ENCODE measurements around the gene SOX18.

The SOX18 gene

DNA sequence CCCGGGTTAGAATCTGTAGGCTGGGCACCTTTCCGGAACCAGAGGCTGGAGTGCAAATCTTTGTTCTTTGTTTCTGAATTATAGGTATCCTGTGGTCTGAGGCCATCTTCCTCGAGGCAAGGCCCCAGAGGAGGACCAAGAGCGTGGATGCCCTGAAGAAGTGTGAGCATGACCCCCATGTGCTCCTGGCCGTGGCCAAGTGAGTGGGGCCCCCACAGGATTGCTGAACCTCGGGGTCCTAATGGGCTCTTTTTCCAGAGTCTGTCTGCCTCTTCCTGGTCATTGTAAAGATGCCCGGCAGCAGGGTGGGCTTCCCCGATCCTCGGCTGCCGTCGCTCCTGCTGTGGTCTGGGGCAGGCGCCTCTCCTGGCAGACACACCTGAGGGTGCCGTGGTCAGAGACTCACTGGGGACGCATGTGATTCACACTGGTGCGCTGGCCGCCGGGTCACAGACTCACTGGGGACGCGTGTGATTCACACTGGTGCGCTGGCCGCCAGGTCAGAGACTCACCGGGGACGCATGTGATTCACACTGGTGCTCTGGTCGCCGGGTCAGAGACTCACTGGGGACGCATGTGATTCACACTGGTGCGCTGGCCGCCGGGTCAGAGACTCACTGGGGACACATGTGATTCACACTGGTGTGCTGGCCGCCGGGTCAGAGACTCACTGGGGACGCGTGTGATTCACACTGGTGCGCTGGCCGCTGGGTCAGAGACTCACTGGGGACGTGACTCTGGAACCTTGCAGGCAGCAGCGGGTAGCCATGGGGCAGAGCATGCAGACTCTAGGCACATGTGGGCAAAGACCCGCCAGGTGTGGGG lies 19.9 kb downstream of the SOX18 start:
- H3K4me3 ChIP-seq (ENCODE audit: low read depth, low read length), result no peak overlapping the region
- H3K27me3 ChIP-seq (ENCODE audit: control insufficient read depth, insufficient read depth, low read length), result no peaks in the 10 kb centered on the region
- no peak overlapping the region for H3K9ac ChIP-seq (ENCODE audit: low read depth, low read length)
- no peaks in the 10 kb centered on the region for H3K9me3 ChIP-seq (ENCODE audit: control insufficient read depth, insufficient read depth, low read length)
- H3K36me3 ChIP-seq (ENCODE audit: control insufficient read depth, insufficient read depth, low read length), result peaks cover 71% of the 10 kb centered on the region
- H3K4me1 ChIP-seq (ENCODE audit: control insufficient read depth, insufficient read depth, low read length), result no peaks in the 10 kb centered on the region

DNA sequence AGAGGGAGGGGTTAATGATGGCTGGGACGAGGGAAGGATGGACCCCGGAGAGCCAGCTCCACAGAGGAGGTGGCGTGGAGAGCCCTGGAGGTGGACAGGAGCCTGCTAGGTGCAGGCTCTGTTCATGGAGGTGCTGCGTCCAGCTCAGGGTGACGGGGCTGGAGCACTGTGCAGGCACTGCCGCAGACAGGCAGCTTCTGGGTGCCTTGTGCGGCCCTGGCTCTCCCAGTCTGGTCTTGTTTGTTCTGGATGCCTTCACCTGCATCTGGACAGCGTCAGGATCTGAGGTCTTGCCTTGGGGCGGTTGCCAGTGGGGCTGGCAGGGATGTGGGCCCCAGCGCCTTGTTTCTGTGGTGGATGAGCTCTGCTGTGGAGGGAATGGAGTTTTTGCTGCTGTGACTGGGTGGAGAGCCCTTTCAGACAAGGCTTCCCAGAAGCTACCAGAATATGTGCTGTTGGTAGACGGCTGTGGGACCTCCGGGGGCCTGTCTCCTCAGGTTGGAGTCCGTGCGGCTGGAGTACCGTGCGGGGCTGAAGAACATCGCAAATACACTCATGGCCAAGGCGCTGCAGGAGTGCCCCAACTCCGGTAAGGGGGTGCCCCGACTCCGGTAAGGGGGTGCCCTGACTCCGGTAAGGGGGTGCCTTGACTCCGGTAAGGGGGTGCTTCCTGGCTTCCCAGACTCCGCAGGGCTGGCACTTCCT lies 21.3 kb downstream of the SOX18 start:
- H3K4me1 ChIP-seq (ENCODE audit: control insufficient read depth, insufficient read depth, low read length), result no peaks in the 10 kb centered on the region
- H3K4me3 ChIP-seq (ENCODE audit: low read depth, low read length), result no peak overlapping the region
- H3K9ac ChIP-seq (ENCODE audit: low read depth, low read length), result no peak overlapping the region
- H3K36me3 ChIP-seq (ENCODE audit: control insufficient read depth, insufficient read depth, low read length), result peaks cover 65% of the 10 kb centered on the region
- H3K9me3 ChIP-seq (ENCODE audit: control insufficient read depth, insufficient read depth, low read length), result no peaks in the 10 kb centered on the region
- H3K27me3 ChIP-seq (ENCODE audit: control insufficient read depth, insufficient read depth, low read length), result no peaks in the 10 kb centered on the region

DNA sequence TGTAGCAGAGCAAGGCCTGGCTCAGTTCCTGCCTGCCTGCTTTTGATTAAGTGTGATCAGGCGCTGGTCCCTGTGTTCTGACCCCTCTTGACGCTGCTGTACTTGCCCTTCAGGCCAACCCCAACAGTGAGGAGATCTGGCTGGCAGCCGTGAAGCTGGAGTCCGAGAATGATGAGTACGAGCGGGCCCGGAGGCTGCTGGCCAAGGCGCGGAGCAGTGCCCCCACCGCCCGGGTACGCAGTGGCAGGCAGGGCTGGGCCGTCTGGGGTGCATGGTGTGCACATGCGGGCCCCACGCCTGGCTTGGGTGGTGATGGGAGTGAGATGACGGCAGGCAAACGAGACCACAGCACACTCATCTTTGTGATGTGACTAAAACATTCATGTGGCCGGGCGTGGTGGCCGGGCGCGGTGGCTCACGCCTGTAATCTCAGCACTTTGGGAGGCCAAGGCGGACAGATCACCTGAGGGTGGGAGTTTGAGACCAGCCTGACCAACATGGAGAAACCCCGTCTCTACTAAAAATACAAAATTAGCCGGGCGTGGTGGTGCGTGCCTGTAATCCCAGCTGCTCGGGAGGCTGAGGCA lies 23.5 kb downstream of the SOX18 start:
- Histone ChIP-seq H3K36me3 (ENCODE audit: control insufficient read depth, insufficient read depth, low read length) (peaks cover 64% of the 10 kb centered on the region), H3K4me3 (ENCODE audit: low read depth, low read length) (no peak overlapping the region), H3K4me1 (ENCODE audit: control insufficient read depth, insufficient read depth, low read length) (no peaks in the 10 kb centered on the region), H3K27me3 (ENCODE audit: control insufficient read depth, insufficient read depth, low read length) (no peaks in the 10 kb centered on the region), H3K9me3 (ENCODE audit: control insufficient read depth, insufficient read depth, low read length) (no peaks in the 10 kb centered on the region), H3K9ac (ENCODE audit: low read depth, low read length) (no peak overlapping the region)

DNA sequence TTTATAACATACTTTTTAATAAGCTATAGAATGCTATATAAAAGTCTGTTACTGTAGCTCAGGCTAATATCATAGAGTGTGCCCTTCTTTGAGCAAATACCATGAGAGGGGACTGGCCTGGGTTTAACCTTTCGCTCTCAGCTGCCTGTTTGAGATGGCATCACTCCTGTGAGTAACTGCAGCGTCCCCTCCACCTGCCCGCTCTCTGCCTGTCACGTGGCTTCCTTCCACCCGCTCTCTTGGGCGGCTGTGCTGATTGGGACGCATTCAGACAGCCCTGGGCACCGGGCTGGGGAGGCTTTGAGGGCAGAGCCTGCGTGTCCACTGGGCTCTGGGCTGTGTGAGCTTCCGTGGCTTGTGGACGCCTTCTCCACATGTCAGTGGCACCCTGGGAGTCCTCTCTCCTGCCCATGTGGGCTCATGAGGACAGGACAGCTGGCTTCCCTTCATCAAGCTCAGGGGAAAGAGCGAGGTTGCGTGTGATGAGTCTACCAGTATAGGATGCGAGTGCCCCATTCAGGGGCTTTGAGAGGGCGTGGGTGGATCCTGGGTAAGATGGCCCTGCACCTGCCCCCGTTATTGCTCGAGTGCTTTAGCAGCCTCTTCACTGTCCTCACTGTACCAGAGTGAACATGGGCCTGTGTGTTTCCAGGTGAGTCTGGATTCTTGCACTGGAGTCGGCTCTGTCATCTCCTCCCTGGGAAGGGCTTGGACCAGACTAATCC lies 24.2 kb downstream of the SOX18 start:
- Histone ChIP-seq H3K9me3 (ENCODE audit: control insufficient read depth, insufficient read depth, low read length) (no peaks in the 10 kb centered on the region), H3K9ac (ENCODE audit: low read depth, low read length) (no peak overlapping the region), H3K27me3 (ENCODE audit: control insufficient read depth, insufficient read depth, low read length) (no peaks in the 10 kb centered on the region), H3K36me3 (ENCODE audit: control insufficient read depth, insufficient read depth, low read length) (peaks cover 60% of the 10 kb centered on the region), H3K4me3 (ENCODE audit: low read depth, low read length) (no peak overlapping the region), H3K4me1 (ENCODE audit: control insufficient read depth, insufficient read depth, low read length) (no peaks in the 10 kb centered on the region)

DNA sequence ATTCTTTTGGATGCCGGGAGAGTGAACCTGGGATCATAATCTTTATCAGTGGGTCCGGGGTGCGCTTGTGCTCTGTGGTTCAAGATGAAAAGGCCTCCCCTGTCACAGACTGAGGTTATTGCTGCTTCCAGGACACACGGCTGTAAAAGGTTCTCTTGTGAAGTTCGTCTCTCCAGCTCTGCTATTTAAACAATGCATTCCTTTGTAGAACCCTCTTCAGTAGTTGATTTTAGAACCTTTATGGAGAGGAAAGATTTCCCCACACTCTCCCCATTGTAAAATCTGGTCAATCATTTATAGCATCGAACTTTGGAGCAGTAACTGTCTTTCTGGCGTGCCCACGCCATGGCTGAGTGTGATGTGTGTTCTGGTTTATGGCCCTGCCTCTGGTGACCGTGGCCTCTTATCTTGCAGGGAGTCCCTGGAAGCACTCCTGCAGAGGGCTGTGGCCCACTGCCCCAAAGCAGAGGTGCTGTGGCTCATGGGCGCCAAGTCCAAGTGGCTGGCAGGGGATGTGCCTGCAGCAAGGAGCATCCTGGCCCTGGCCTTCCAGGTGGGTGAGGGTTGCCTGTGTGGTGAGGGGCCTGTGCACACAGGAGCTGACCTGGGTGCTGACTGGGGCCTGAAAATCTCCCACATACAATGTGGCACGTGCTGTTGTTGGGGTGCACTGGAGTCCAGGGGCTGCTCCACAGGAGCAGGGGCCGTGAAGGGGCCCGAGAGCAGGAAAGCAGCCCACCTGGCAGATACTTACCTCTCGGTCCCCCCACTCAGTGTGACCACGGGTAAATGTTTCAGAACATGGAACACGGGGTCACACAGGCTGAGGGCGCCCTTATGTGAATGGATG lies 25.1 kb downstream of the SOX18 start:
- Histone ChIP-seq H3K27me3 (ENCODE audit: control insufficient read depth, insufficient read depth, low read length) (no peaks in the 10 kb centered on the region), H3K4me1 (ENCODE audit: control insufficient read depth, insufficient read depth, low read length) (no peaks in the 10 kb centered on the region), H3K4me3 (ENCODE audit: low read depth, low read length) (no peak overlapping the region), H3K9me3 (ENCODE audit: control insufficient read depth, insufficient read depth, low read length) (no peaks in the 10 kb centered on the region), H3K9ac (ENCODE audit: low read depth, low read length) (no peak overlapping the region), H3K36me3 (ENCODE audit: control insufficient read depth, insufficient read depth, low read length) (peaks cover 55% of the 10 kb centered on the region)

DNA sequence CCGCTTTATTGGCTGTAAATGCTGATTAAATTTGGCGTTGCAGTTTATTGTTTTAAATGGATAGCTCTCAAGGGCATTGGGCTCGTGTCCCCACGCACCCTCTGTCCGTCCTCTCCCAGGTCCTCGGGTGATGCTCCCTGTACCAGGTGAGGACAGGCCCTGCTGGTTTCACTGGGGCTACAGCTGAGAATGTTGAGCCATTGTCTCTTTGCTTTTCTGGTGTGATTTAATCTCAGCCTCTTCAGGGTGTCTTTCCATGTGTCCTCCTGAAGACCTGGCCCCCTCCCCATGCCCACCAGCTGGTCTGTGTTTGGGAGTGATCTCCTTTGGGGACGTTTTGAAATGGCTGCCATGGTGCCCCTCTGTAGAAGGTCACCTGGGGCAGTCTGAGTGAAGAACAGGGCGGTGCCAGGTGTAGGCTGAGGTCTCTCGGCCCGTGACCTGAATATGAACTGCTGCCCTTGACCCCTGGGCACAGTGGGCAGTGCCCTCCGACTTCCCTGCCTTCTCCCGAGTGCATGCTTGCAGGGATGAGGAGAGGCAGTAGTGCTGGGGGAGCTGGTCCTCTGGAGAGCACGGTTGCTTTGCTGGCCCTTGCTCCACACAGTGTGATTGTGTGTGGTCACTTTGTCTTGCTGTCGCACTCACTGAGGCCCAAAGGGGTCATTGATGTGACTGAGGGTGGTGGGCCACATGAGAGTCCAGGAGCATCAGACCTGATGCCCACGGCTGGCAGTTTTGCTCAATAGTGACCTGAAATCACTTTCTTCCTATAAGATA lies 25.9 kb downstream of the SOX18 start:
- Histone ChIP-seq H3K4me1 (ENCODE audit: control insufficient read depth, insufficient read depth, low read length) (no peaks in the 10 kb centered on the region), H3K4me3 (ENCODE audit: low read depth, low read length) (no peak overlapping the region), H3K27me3 (ENCODE audit: control insufficient read depth, insufficient read depth, low read length) (no peaks in the 10 kb centered on the region), H3K36me3 (ENCODE audit: control insufficient read depth, insufficient read depth, low read length) (peaks cover 55% of the 10 kb centered on the region), H3K9me3 (ENCODE audit: control insufficient read depth, insufficient read depth, low read length) (no peaks in the 10 kb centered on the region), H3K9ac (ENCODE audit: low read depth, low read length) (no peak overlapping the region)

DNA sequence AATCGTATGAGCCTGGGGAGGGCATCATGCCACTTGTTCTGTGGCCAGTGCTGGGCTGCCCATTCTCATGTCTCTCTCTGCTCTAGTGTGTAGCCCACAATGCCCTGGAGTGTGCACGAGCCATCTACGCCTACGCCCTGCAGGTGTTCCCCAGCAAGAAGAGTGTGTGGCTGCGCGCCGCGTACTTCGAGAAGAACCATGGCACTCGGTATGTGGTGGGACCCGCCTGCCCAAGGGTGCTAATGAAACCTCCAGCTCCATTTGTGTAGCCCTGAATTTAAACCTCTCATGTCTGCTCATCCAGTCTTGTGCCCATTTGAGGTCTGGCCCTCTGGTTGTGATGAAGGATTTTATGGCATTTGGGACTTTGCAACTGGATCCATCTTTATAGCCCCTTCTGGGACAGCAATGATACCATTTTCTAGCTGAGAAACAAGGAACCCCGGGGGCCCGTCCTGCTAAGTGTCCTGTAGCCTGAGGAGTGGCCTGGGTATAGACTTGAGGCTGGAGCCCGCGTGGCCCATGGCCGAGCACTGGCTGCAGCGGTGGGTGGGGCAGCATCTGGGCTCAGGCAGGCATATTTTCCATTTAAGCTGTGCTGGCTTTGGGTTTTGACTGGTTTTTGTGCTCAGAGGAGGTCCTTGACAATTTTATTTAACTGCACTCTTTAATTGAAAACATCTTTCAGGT lies 26.6 kb downstream of the SOX18 start:
- Histone ChIP-seq H3K36me3 (ENCODE audit: control insufficient read depth, insufficient read depth, low read length) (peaks cover 53% of the 10 kb centered on the region), H3K4me3 (ENCODE audit: low read depth, low read length) (no peak overlapping the region), H3K9me3 (ENCODE audit: control insufficient read depth, insufficient read depth, low read length) (no peaks in the 10 kb centered on the region), H3K9ac (ENCODE audit: low read depth, low read length) (no peak overlapping the region), H3K4me1 (ENCODE audit: control insufficient read depth, insufficient read depth, low read length) (no peaks in the 10 kb centered on the region), H3K27me3 (ENCODE audit: control insufficient read depth, insufficient read depth, low read length) (no peaks in the 10 kb centered on the region)

DNA sequence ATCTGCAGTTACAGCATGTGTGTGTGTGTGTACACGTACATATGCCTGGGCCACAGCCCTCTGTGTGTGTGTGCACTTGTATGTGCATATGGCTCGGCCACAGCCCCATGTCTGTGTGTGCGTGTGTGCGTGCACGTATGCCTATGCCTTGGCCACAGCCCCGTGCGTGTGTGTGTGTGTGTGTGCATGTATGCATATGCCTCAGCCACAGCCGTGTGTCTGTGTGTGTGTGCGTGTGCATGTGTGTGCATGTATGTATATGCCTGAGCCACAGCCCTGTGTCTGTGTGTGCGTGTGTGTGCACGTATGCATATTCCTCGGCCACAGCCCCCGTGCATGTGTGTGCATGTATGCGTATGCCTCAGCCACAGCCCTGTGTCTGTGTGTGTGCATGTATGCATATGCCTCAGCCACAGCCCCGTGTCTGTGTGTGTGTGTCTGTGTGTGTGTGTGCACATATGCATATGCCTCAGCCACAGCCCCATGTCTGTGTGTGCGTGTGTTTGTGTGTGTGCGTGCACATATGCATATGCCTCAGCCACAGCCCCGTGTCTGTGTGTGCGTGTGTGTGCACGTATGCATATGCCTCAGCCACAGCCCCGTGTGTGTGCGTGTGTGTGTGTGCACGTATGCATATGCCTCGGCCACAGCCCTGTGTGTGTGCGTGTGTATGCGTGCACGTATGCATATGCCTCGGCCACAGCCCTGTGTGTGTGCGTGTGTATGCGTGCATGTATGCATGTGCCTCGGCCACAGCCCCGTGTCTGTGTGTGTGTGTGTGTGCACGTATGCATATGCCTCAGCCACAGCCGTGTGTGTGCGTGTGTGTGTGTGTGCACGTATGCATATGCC lies 28.1 kb downstream of the SOX18 start:
- Histone ChIP-seq H3K36me3 (ENCODE audit: control insufficient read depth, insufficient read depth, low read length) (peaks cover 44% of the 10 kb centered on the region), H3K9ac (ENCODE audit: low read depth, low read length) (no peak overlapping the region), H3K4me3 (ENCODE audit: low read depth, low read length) (no peak overlapping the region), H3K27me3 (ENCODE audit: control insufficient read depth, insufficient read depth, low read length) (no peaks in the 10 kb centered on the region), H3K9me3 (ENCODE audit: control insufficient read depth, insufficient read depth, low read length) (no peaks in the 10 kb centered on the region), H3K4me1 (ENCODE audit: control insufficient read depth, insufficient read depth, low read length) (no peaks in the 10 kb centered on the region)

DNA sequence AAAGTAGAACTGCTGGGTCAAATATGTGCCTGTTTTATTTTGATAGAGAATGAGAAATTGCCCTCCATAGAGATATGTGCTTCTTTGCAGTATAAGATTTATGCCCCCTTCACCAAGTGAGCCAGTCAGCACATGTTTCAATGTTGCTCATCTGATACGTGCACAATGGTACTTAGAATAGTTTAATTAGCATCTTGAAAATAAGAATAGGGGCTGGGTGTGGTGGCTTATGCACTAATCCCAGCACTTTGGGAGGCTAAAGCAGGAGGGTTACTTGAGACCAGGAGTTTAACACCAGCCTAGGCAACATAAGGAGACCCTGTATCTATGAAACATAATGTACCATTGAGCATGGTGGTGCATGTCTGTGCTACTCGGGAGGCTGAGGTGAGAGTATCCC lies 33.8 kb downstream of the SOX18 start:
- no peaks in the 10 kb centered on the region for H3K9me3 ChIP-seq (ENCODE audit: control insufficient read depth, insufficient read depth, low read length)
- no peaks in the 10 kb centered on the region for H3K4me1 ChIP-seq (ENCODE audit: control insufficient read depth, insufficient read depth, low read length)
- no peak overlapping the region for H3K9ac ChIP-seq (ENCODE audit: low read depth, low read length)
- H3K36me3 ChIP-seq (ENCODE audit: control insufficient read depth, insufficient read depth, low read length), result peaks cover 33% of the 10 kb centered on the region
- no peaks in the 10 kb centered on the region for H3K27me3 ChIP-seq (ENCODE audit: control insufficient read depth, insufficient read depth, low read length)
- H3K4me3 ChIP-seq (ENCODE audit: low read depth, low read length), result no peak overlapping the region

Measured in iPS-15b (cell line).